ENCODE data around the gene STX5. TPM values are rescaled to one million over a fixed set of nuclear protein-coding genes. Genes with fewer than 3 reads are reported as not detected.

The STX5 gene
- polyA plus RNA-seq, 2 of the 4 experiments (the other 2 are of a cell fraction): 19.5 to 32.3 TPM

GRCh38 chr11:62799486-62799885 is 32.4 kb downstream of the STX5 start:
- no peak overlapping the region for H3K4me3 ChIP-seq
- CTCF ChIA-PET: interaction anchor here (1.0 to 6.2 kb wide), 2 partner anchors 10 to 81 kb away, joined by 3 to 69 read pairs; partner anchors contain the start of genes SLC3A2, TMEM179B and TMEM223
- no peak for FAIRE-seq
- POLR2A ChIA-PET: no interaction called here
- no peak for DNase-seq (ENCODE audit: low read depth in 1 of 2, low spot score in 1 of 2)
- ATAC-seq: peak; percentile 6 to 14; a peak in 2 of 6 replicates
- H3K4me2 ChIP-seq: no peak overlapping the region
- TF ChIP-seq HDAC2 (IDR thresholded peaks at IDR 0.05) (no peak), ZSCAN20 (CRISPR knock-in tag; IDR thresholded peaks at IDR 0.05) (no peak), KDM1A (IDR thresholded peaks at IDR 0.05; ENCODE audit: low read depth) (no peak), PHF8 (IDR thresholded peaks at IDR 0.05; ENCODE audit: borderline replicate concordance, low read depth) (no peak), NFE2L2 (conservative IDR thresholded peaks at IDR 0.05; ENCODE audit: low read length) (no peak), BHLHE40 (IDR thresholded peaks at IDR 0.05; ENCODE audit: low read depth, low read length) (no peak), EP300 (IDR thresholded peaks at IDR 0.05) (no peak), E2F6 (IDR thresholded peaks at IDR 0.05; ENCODE audit: borderline replicate concordance, low read depth) (no peak), ZC3H11A (IDR thresholded peaks at IDR 0.05) (no peak)
- TF ChIP-seq, protein P1, sequence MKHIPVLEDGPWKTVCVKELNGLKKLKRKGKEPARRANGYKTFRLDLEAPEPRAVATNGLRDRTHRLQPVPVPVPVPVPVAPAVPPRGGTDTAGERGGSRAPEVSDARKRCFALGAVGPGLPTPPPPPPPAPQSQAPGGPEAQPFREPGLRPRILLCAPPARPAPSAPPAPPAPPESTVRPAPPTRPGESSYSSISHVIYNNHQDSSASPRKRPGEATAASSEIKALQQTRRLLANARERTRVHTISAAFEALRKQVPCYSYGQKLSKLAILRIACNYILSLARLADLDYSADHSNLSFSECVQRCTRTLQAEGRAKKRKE (CRISPR knock-in tag; IDR thresholded peaks at IDR 0.05; ENCODE audit: low read depth): no peak
- H3K27ac ChIP-seq: no peak overlapping the region
- no peaks in the 10 kb centered on the region for H3K9me3 ChIP-seq
- 96% methylated on average over 10 of the region's 10 CpGs for WGBS (ENCODE audit: missing lambda C conversion rate)
- peaks cover 7% of the 10 kb centered on the region; the same call in 2 of the 3 replicates for H3K4me1 ChIP-seq

DNA sequence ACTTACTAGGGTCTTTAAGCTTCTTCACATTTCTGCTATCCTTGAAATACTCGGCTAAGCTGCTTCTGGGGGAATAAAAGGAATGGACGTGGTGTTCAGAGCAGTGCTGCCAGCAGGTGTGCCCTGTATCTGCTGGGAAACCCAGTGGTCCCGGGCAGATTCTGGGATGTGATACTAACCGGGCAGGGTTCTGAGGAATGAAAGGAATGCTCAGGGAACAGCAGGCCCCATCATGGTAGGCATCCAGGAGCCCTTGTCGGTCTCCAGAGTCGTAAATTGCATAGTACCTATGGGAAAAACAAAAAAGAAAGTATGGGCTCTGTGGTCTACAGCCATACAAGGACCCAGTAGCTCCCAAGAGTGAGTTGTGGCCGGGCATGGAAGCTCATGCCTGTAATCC is 35.6 kb downstream of the STX5 start:
- DNase-seq (ENCODE audit: low read depth in 1 of 2, low spot score in 1 of 2): no peak
- no peaks in the 10 kb centered on the region for H3K9me3 ChIP-seq
- WGBS (ENCODE audit: missing lambda C conversion rate): 89% methylated on average over 7 of the region's 7 CpGs
- POLR2A ChIA-PET: interaction anchor here (0.8 to 1.4 kb wide), 3 partner anchors 10 to 45 kb away, joined by 4 to 5 read pairs (median 5); no protein-coding TSS in a partner anchor
- no peak overlapping the region for H3K4me2 ChIP-seq
- FAIRE-seq: no peak
- CTCF ChIA-PET: interaction anchor here (0.6 to 4.7 kb wide), 3 partner anchors 10 to 67 kb away, joined by 3 to 49 read pairs (median 3); partner anchors contain the start of gene TMEM179B
- TF ChIP-seq ELK1 (IDR thresholded peaks at IDR 0.05; ENCODE audit: low read depth, low read length) (no peak), FOSB (CRISPR knock-in tag; IDR thresholded peaks at IDR 0.05) (no peak), CEBPB (IDR thresholded peaks at IDR 0.05) (no peak), HES2 (IDR thresholded peaks at IDR 0.05) (no peak), GATA3 (IDR thresholded peaks at IDR 0.05; ENCODE audit: borderline replicate concordance) (no peak), HOXB13 (CRISPR knock-in tag; IDR thresholded peaks at IDR 0.05; ENCODE audit: low read depth) (no peak), EHMT2 (IDR thresholded peaks at IDR 0.05; ENCODE audit: low read depth) (no peak), MAZ (IDR thresholded peaks at IDR 0.05; ENCODE audit: borderline replicate concordance, low read depth, low read length) (no peak), TFCP2L1 (CRISPR knock-in tag; IDR thresholded peaks at IDR 0.05) (no peak), FOXS1 (CRISPR knock-in tag; IDR thresholded peaks at IDR 0.05) (no peak), HDAC2 (IDR thresholded peaks at IDR 0.05) (no peak), ZSCAN20 (CRISPR knock-in tag; IDR thresholded peaks at IDR 0.05) (no peak), BCL3 (IDR thresholded peaks at IDR 0.05) (no peak), HOXA7 (CRISPR knock-in tag; IDR thresholded peaks at IDR 0.05) (no peak), PBX3 (IDR thresholded peaks at IDR 0.05) (no peak), ZNF302 (CRISPR knock-in tag; IDR thresholded peaks at IDR 0.05) (no peak)
- ATAC-seq: no peak
- no peak overlapping the region for H3K4me3 ChIP-seq
- peaks cover 7% of the 10 kb centered on the region; the same call in 2 of the 3 replicates for H3K4me1 ChIP-seq
- no peak overlapping the region for H3K27ac ChIP-seq

Data from A549 (cell line).